ENCODE measurements around the gene SLC44A3. TPM values are rescaled to one million over a fixed set of nuclear protein-coding genes. Genes with fewer than 3 reads are reported as not detected.

The SLC44A3 gene
- total and polyA plus RNA-seq, 2 of the 4 experiments (the other 2 are of a cell fraction), result 0.31 to 0.54 TPM

- Histone ChIP-seq H3K14ac (replicated peaks; ENCODE audit: low read depth, low read length) (no peak overlapping the region), H3K27ac (ENCODE audit: insufficient read depth, low read length) (no peak overlapping the region), H3K27me3 (ENCODE audit: control insufficient read depth, insufficient read depth, low read length) (no peaks in the 10 kb centered on the region), H2AFZ (replicated peaks; ENCODE audit: low read length, poor library complexity) (no peak overlapping the region), H3K4me3 (ENCODE audit: insufficient read depth, low read depth, low read length) (no peak overlapping the region), H3K56ac (ENCODE audit: extremely low read depth, insufficient read depth, low read length) (no peak overlapping the region), H2BK5ac (ENCODE audit: low read depth, low read length, poor library complexity, severe bottlenecking) (no peak overlapping the region), H4K20me1 (ENCODE audit: insufficient read depth, low read length) (no peaks in the 10 kb centered on the region), H3K9ac (ENCODE audit: low read depth, low read length) (no peak overlapping the region), H3K79me1 (ENCODE audit: low read depth in 1 of 2, low read length in 2 of 2) (no peaks in the 10 kb centered on the region), H4K5ac (ENCODE audit: low read depth, low read length) (no peak overlapping the region), H2AK9ac (replicated peaks; ENCODE audit: low read depth, low read length, poor library complexity) (no peak overlapping the region), H3K4me1 (ENCODE audit: control insufficient read depth, insufficient read depth, low read length) (peaks cover 2% of the 10 kb centered on the region; the same call in 1 of the 2 replicates), H4K91ac (ENCODE audit: insufficient read depth, low read depth, low read length) (no peak overlapping the region), H2BK15ac (ENCODE audit: low read depth, low read length) (no peak overlapping the region), H3K4ac (ENCODE audit: low read depth, low read length) (no peak overlapping the region), H4K8ac (ENCODE audit: low read depth in 2 of 2, low read length in 2 of 2) (no peak overlapping the region), H3K18ac (ENCODE audit: low read depth, low read length) (no peak overlapping the region), H2BK20ac (ENCODE audit: low read depth, low read length) (no peak overlapping the region), H3K9me1 (ENCODE audit: insufficient read depth, low read length) (no peaks in the 10 kb centered on the region), H2BK120ac (ENCODE audit: low read depth, low read length) (no peak overlapping the region), H3K36me3 (ENCODE audit: control insufficient read depth, insufficient read depth, low read length) (no peaks in the 10 kb centered on the region), H3K9me3 (ENCODE audit: control insufficient read depth, insufficient read depth, low read length) (no peaks in the 10 kb centered on the region), H3K4me2 (ENCODE audit: low read depth, low read length) (no peak overlapping the region), H2AK5ac (ENCODE audit: low read depth, low read length) (no peak overlapping the region), H3K23ac (ENCODE audit: low read depth, low read length) (no peak overlapping the region)
- no peak for DNase-seq
- intact Hi-C loops (cut with micrococcal nuclease), result no loop called here
- in situ Hi-C loops (cut with MboI; ENCODE audit: low sequenced_read_pairs), result no loop called here
- WGBS, 2 experiments (ENCODE audit: extremely low coverage in 2 of 2, insufficient read length in 1 of 2), result 100% methylated on average over 3 of the region's 6 CpGs; no CpG with 5 or more reads in 1 of the 2 experiments
- no TSS peak for BruUV-seq (replicated peaks)
- ATAC-seq (ENCODE audit: low read depth), result no peak
- CTCF ChIA-PET, result interaction anchor here (0.7 kb wide), 1 partner anchor 22 kb away, joined by 3 read pairs; no protein-coding TSS in a partner anchor
- dilution Hi-C loops (cut with HindIII; ENCODE audit: low sequenced_read_pairs, unreplicated experiment), result no loop called here
- no peak for TF ChIP-seq NFE2L2 (IDR thresholded peaks at IDR 0.05; ENCODE audit: low read depth, low read length)
- no peak for TF ChIP-seq RCOR1 (IDR thresholded peaks at IDR 0.05; ENCODE audit: insufficient replicate concordance, low read length)
- TF ChIP-seq FOS (IDR thresholded peaks at IDR 0.05; ENCODE audit: low read depth, low read length), result no peak
- no peak for TF ChIP-seq USF2 (IDR thresholded peaks at IDR 0.05; ENCODE audit: low read depth, low read length)
- no peak for TF ChIP-seq SMC3 (IDR thresholded peaks at IDR 0.05; ENCODE audit: low read depth, low read length)
- no peak for TF ChIP-seq MXI1 (IDR thresholded peaks at IDR 0.05; ENCODE audit: borderline replicate concordance, low read depth, low read length)
- no peak for TF ChIP-seq CHD1 (IDR thresholded peaks at IDR 0.05; ENCODE audit: low read depth, low read length)
- POLR2A ChIA-PET (ENCODE audit: unreplicated experiment), result no interaction called here
Measured at GRCh38 chr1:94831641-94832040, 11.5 kb downstream of the SLC44A3 start.

All from IMR-90 (cell line).